Gastroesophageal sphincter (tissue), 3 donors: Measurements from ENCODE around the gene ARHGEF33.

ENCODE experiments used
- CTCF ChIP-seq, 4 experiments: fragments of 200-600 bp in 2 of 4; fragments of 450-650 bp in 2 of 4; sonication (generic) in 1 of 4; IDR thresholded peaks; one replicate each; pipeline ENCODE4 v1.5.1; 2017 to 2019; ENCODE audit warnings: antibody characterized with exemption in 4 of 4, mild to moderate bottlenecking in 2 of 4, moderate library complexity in 2 of 4
- POLR2AphosphoS5 ChIP-seq: sonication (generic); formaldehyde crosslinking; IDR thresholded peaks from one replicate; pipeline ENCODE4 v1.6.1; 2017; ENCODE audit warnings: antibody characterized with exemption

GRCh38 chr2:38892819-38893218 is 3.1 kb downstream of the ARHGEF33 start:
- TF ChIP-seq CTCF (IDR thresholded peaks at IDR 0.05) (no peak), POLR2AphosphoS5 (no peak)
